Measurements from ENCODE around the gene TGM5.

The TGM5 gene

GRCh38 chr15:43214169-43214568 is 52.6 kb downstream of the TGM5 start:
- no peaks in the 10 kb centered on the region for H3K27me3 ChIP-seq (ENCODE audit: control insufficient read depth, low read length)
- H3K27ac ChIP-seq (ENCODE audit: low read depth, low read length) = no peak overlapping the region
- TF ChIP-seq CTCF (IDR thresholded peaks at IDR 0.05; ENCODE audit: low read depth, low read length, poor library complexity, severe bottlenecking) (no peak), EZH2phosphoT487 (IDR thresholded peaks at IDR 0.05; ENCODE audit: borderline replicate concordance, low read length) (no peak)
- H3K4me1 ChIP-seq (ENCODE audit: control insufficient read depth, low read length) = no peaks in the 10 kb centered on the region
- no peaks in the 10 kb centered on the region for H4K20me1 ChIP-seq (ENCODE audit: control insufficient read depth, insufficient read depth, low read depth, low read length)
- H3K9me3 ChIP-seq (ENCODE audit: control insufficient read depth, insufficient read depth, low read length) = no peaks in the 10 kb centered on the region
- no peaks in the 10 kb centered on the region for H3F3A ChIP-seq (ENCODE audit: control insufficient read depth, insufficient read depth)
- H3K4me2 ChIP-seq (ENCODE audit: low read length) = no peak overlapping the region
- no peaks in the 10 kb centered on the region for H3K9me2 ChIP-seq (replicated peaks; ENCODE audit: control insufficient read depth, low read length)
- H3K36me3 ChIP-seq (ENCODE audit: control insufficient read depth, low read length) = no peaks in the 10 kb centered on the region
- H3K4me3 ChIP-seq (ENCODE audit: low read length) = no peak overlapping the region
- no peaks in the 10 kb centered on the region for H3K79me2 ChIP-seq (ENCODE audit: control insufficient read depth, low read length)

GRCh38 chr15:43213466-43213865 is 53.3 kb downstream of the TGM5 start:
- H3K4me2 ChIP-seq (ENCODE audit: low read length) = no peak overlapping the region
- H3K4me1 ChIP-seq (ENCODE audit: control insufficient read depth, low read length) = no peaks in the 10 kb centered on the region
- H3K4me3 ChIP-seq (ENCODE audit: low read length) = no peak overlapping the region
- no peaks in the 10 kb centered on the region for H3K9me3 ChIP-seq (ENCODE audit: control insufficient read depth, insufficient read depth, low read length)
- no peaks in the 10 kb centered on the region for H3K36me3 ChIP-seq (ENCODE audit: control insufficient read depth, low read length)
- H3K27ac ChIP-seq (ENCODE audit: low read depth, low read length) = no peak overlapping the region
- no peaks in the 10 kb centered on the region for H3K9me2 ChIP-seq (replicated peaks; ENCODE audit: control insufficient read depth, low read length)
- H3F3A ChIP-seq (ENCODE audit: control insufficient read depth, insufficient read depth) = no peaks in the 10 kb centered on the region
- no peaks in the 10 kb centered on the region for H3K27me3 ChIP-seq (ENCODE audit: control insufficient read depth, low read length)
- TF ChIP-seq EZH2phosphoT487 (IDR thresholded peaks at IDR 0.05; ENCODE audit: borderline replicate concordance, low read length) = no peak
- no peaks in the 10 kb centered on the region for H3K79me2 ChIP-seq (ENCODE audit: control insufficient read depth, low read length)
- no peaks in the 10 kb centered on the region for H4K20me1 ChIP-seq (ENCODE audit: control insufficient read depth, insufficient read depth, low read depth, low read length)

DNA sequence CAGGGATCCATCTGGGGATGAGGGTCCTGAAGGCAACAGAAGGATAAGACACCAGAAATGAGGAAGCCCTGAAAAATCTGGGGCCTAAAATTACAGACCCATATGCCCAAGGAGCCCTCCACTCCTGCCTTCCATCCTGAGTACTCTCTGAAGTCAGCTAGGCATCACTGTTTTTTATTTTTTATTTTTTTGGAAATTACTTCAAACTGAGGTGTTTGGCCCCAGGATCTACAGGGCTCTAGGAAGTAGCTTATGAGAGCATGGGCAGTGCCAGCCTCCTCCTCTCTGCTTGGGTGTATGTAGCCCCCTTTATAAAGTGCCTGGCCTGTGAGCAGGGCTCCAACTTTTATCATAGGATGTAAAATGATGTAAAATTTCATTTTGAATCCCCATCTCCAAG is 53.8 kb downstream of the TGM5 start:
- TF ChIP-seq CTCF (IDR thresholded peaks at IDR 0.05; ENCODE audit: low read depth, low read length, poor library complexity, severe bottlenecking) = no peak
- no peak for TF ChIP-seq EZH2phosphoT487 (IDR thresholded peaks at IDR 0.05; ENCODE audit: borderline replicate concordance, low read length)

GRCh38 chr15:43212299-43212698 is 54.4 kb downstream of the TGM5 start:
- Histone ChIP-seq H3K79me2 (ENCODE audit: control insufficient read depth, low read length) (no peaks in the 10 kb centered on the region), H3K9me2 (replicated peaks; ENCODE audit: control insufficient read depth, low read length) (no peaks in the 10 kb centered on the region), H3K4me1 (ENCODE audit: control insufficient read depth, low read length) (no peaks in the 10 kb centered on the region), H3K9me3 (ENCODE audit: control insufficient read depth, insufficient read depth, low read length) (no peaks in the 10 kb centered on the region), H3K27me3 (ENCODE audit: control insufficient read depth, low read length) (0 out of 2 replicates have a peak, but pooled peaks cover 4% of the 10 kb centered on the region), H3K4me3 (ENCODE audit: low read length) (no peak overlapping the region), H3K27ac (ENCODE audit: low read depth, low read length) (no peak overlapping the region), H3K36me3 (ENCODE audit: control insufficient read depth, low read length) (no peaks in the 10 kb centered on the region), H4K20me1 (ENCODE audit: control insufficient read depth, insufficient read depth, low read depth, low read length) (no peaks in the 10 kb centered on the region), H3F3A (ENCODE audit: control insufficient read depth, insufficient read depth) (no peaks in the 10 kb centered on the region), H3K4me2 (ENCODE audit: low read length) (no peak overlapping the region)
- TF ChIP-seq EZH2phosphoT487 (IDR thresholded peaks at IDR 0.05; ENCODE audit: borderline replicate concordance, low read length) = no peak
- TF ChIP-seq CTCF (IDR thresholded peaks at IDR 0.05; ENCODE audit: low read depth, low read length, poor library complexity, severe bottlenecking) = no peak

More for the DNA sequence above, 53.8 kb downstream of the TGM5 start:
- Histone ChIP-seq H3K4me2 (ENCODE audit: low read length) (no peak overlapping the region), H3K27me3 (ENCODE audit: control insufficient read depth, low read length) (0 out of 2 replicates have a peak, but pooled peaks cover under 1% of the 10 kb centered on the region), H3K9me2 (replicated peaks; ENCODE audit: control insufficient read depth, low read length) (no peaks in the 10 kb centered on the region), H3K4me1 (ENCODE audit: control insufficient read depth, low read length) (no peaks in the 10 kb centered on the region), H3K27ac (ENCODE audit: low read depth, low read length) (no peak overlapping the region), H3K9me3 (ENCODE audit: control insufficient read depth, insufficient read depth, low read length) (no peaks in the 10 kb centered on the region), H3K4me3 (ENCODE audit: low read length) (no peak overlapping the region), H3K36me3 (ENCODE audit: control insufficient read depth, low read length) (no peaks in the 10 kb centered on the region), H3K79me2 (ENCODE audit: control insufficient read depth, low read length) (no peaks in the 10 kb centered on the region), H3F3A (ENCODE audit: control insufficient read depth, insufficient read depth) (no peaks in the 10 kb centered on the region), H4K20me1 (ENCODE audit: control insufficient read depth, insufficient read depth, low read depth, low read length) (no peaks in the 10 kb centered on the region)

Measured in DOHH2 (cell line).